B cell (primary cell): ENCODE results near the gene TMEM238. TPM values are rescaled to one million over a fixed set of nuclear protein-coding genes. Genes with fewer than 3 reads are reported as not detected.
A peak's percentile ranks its signal among the peaks of the same experiment; 100 is the strongest.

Source experiments
- ATAC-seq: fragments of 200-7000 bp; cut with Tn5 transposase; one replicate; pipeline ENCODE4 v1.10.0; 2021; ENCODE audit warnings: low read depth, mild to moderate bottlenecking, moderate number of reproducible peaks, moderate library complexity
- CTCF ChIA-PET: fragments of 350-600 bp; sonication (Branson Sonifier 250); formaldehyde crosslinking; loops from one replicate; lab custom pipeline; 2021; ENCODE audit warnings: antibody characterized with exemption, inconsistent platforms; lab: Charles Lee
- POLR2A ChIA-PET: fragments of 350-600 bp; sonication (Branson Sonifier 250); formaldehyde crosslinking; loops from one replicate; lab custom pipeline; 2021; ENCODE audit warnings: antibody characterized with exemption; lab: Charles Lee
- DNase-seq: peaks from one replicate; pipeline ENCODE4 v3.0.0; 2013
- H2AFZ ChIP-seq: 2 replicates; pipeline ENCODE4 v1.6.1; 2012; ENCODE audit warnings: mild to moderate bottlenecking, low read depth, low read length; ENCODE audit not compliant: insufficient read depth, poor library complexity, severe bottlenecking
- H3K27ac ChIP-seq, 2 donors: 1 replicate in 1 of 2; 2 replicates in 1 of 2; pipeline ENCODE4 v1.5.1; 2012 to 2013; ENCODE audit warnings: low read length in 2 of 2, mild to moderate bottlenecking in 2 of 2, moderate library complexity in 1 of 2
- H3K27me3 ChIP-seq, 4 experiments: fragments of 200-600 bp in 1 of 4; sonication (generic) in 1 of 4; replicated peaks in 1 of 4; 1 replicate in 2 of 4; 2 replicates in 2 of 4; pipeline versions ENCODE4 v1.6.1 to v1.7.0; 2013 to 2016; ENCODE audit warnings: low read length in 3 of 4, mild to moderate bottlenecking in 2 of 4, mixed read lengths in 1 of 4, moderate library complexity in 1 of 4; ENCODE audit not compliant: insufficient read depth in 4 of 4, control insufficient read depth in 3 of 4; ENCODE audit errors: control extremely low read depth in 1 of 4
- H3K36me3 ChIP-seq, 2 experiments: replicated peaks in 1 of 2; 1 replicate in 1 of 2; 2 replicates in 1 of 2; pipeline versions ENCODE4 v1.6.1 to v1.7.1; 2013; ENCODE audit warnings: low read length in 1 of 2; ENCODE audit not compliant: insufficient read depth in 2 of 2, control insufficient read depth in 1 of 2; ENCODE audit errors: control extremely low read depth in 1 of 2, extremely low read depth in 1 of 2
- H3K4me1 ChIP-seq, 2 donors: fragments of 200-600 bp in 1 of 2; sonication (generic) in 1 of 2; 1 replicate in 1 of 2; 2 replicates in 1 of 2; pipeline versions ENCODE4 v1.5.1 to v1.6.1; 2013 to 2017; ENCODE audit warnings: low read length in 2 of 2; ENCODE audit not compliant: control insufficient read depth in 2 of 2, insufficient read depth in 2 of 2
- H3K4me2 ChIP-seq: replicated peaks from 2 replicates; pipeline ENCODE3; 2012; ENCODE audit warnings: mild to moderate bottlenecking, low read depth, low read length; ENCODE audit not compliant: poor library complexity, severe bottlenecking
- H3K4me3 ChIP-seq, 5 experiments: fragments of 200-600 bp in 1 of 5; sonication (generic) in 1 of 5; 1 replicate in 3 of 5; 2 replicates in 2 of 5; pipeline versions ENCODE4 v1.5.1 to v1.7.0; 2011 to 2016; ENCODE audit warnings: low read length in 4 of 5, mild to moderate bottlenecking in 4 of 5, low read depth in 2 of 5, control low read depth in 1 of 5, moderate library complexity in 1 of 5; ENCODE audit not compliant: insufficient read depth in 1 of 5; ENCODE audit errors: control extremely low read depth in 1 of 5, extremely low read depth in 1 of 5
- H3K79me2 ChIP-seq: fragments of 200-600 bp; sonication (generic); one replicate; pipeline ENCODE4 v1.6.0; 2016; ENCODE audit warnings: low read length; ENCODE audit not compliant: control insufficient read depth, insufficient read depth
- H3K9ac ChIP-seq: fragments of 200-600 bp; sonication (generic); 2 replicates; pipeline ENCODE4 v1.6.1; 2017; ENCODE audit warnings: mild to moderate bottlenecking, low read length, moderate library complexity
- H3K9me3 ChIP-seq, 3 donors: one replicate each; pipeline versions ENCODE4 v1.6.1 to v1.7.1; 2013; ENCODE audit warnings: low read length in 2 of 3; ENCODE audit not compliant: control insufficient read depth in 2 of 3, insufficient read depth in 1 of 3; ENCODE audit errors: control extremely low read depth in 1 of 3
- H4K20me1 ChIP-seq: 2 replicates; pipeline ENCODE4 v1.6.0; 2012; ENCODE audit warnings: mild to moderate bottlenecking, low read length; ENCODE audit not compliant: insufficient read depth, control insufficient read depth, poor library complexity, severe bottlenecking
- H3K27ac Mint-ChIP-seq: one replicate; pipeline ENCODE4 v1.8.0; 2021; ENCODE audit warnings: mixed read lengths
- H3K27me3 Mint-ChIP-seq: one replicate; pipeline ENCODE4 v1.8.0; 2021; ENCODE audit warnings: mixed read lengths
- H3K4me1 Mint-ChIP-seq: one replicate; pipeline ENCODE4 v1.8.0; 2021; ENCODE audit warnings: mixed read lengths
- H3K4me3 Mint-ChIP-seq: one replicate; pipeline ENCODE4 v1.8.0; 2021; ENCODE audit warnings: mixed read lengths
- H3K9me3 Mint-ChIP-seq: one replicate; pipeline ENCODE4 v1.8.0; 2022; ENCODE audit warnings: mixed read lengths; ENCODE audit not compliant: insufficient read depth
- WGBS: methylation state at CpG from one replicate; pipeline ENCODE4 v1.1.5; 2013; ENCODE audit warnings: missing lambda C conversion rate; ENCODE audit not compliant: insufficient coverage; 5-methylcytosine and 5-hydroxymethylcytosine counted together
- intact Hi-C: fragments of 100-400 bp; cut with micrococcal nuclease; formaldehyde crosslinking; loops from one replicate; pipeline ENCODE4 v1.10.0; 2022
- polyA plus RNA-seq: library from polyadenylated mRNA; depleted of rRNA; stranded (reverse); fragments of >200 nt; gene quantifications from 2 replicates; pipeline ENCODE4 v1.2.3, GENCODE V29; 2012
- total RNA-seq, 2 donors: library from RNA; stranded (reverse); fragments of 120-200 nt in 1 of 2; gene quantifications; 1 replicate in 1 of 2; 2 replicates in 1 of 2; pipeline versions ENCODE4 v1.2.3 to v1.2.4, GENCODE V29; 2013 to 2022
- TF ChIP-seq, protein P1 (sequence below): fragments of 200-600 bp; IDR thresholded peaks from one replicate; pipeline ENCODE4 v1.8.0; 2022; ENCODE audit warnings: antibody characterized with exemption, mild to moderate bottlenecking

Gene TMEM238
- total and polyA plus RNA-seq, 2 donors (not counting 1 experiment from before 2014, with no cell fraction given) = 0.76 to 4.7 TPM

DNA sequence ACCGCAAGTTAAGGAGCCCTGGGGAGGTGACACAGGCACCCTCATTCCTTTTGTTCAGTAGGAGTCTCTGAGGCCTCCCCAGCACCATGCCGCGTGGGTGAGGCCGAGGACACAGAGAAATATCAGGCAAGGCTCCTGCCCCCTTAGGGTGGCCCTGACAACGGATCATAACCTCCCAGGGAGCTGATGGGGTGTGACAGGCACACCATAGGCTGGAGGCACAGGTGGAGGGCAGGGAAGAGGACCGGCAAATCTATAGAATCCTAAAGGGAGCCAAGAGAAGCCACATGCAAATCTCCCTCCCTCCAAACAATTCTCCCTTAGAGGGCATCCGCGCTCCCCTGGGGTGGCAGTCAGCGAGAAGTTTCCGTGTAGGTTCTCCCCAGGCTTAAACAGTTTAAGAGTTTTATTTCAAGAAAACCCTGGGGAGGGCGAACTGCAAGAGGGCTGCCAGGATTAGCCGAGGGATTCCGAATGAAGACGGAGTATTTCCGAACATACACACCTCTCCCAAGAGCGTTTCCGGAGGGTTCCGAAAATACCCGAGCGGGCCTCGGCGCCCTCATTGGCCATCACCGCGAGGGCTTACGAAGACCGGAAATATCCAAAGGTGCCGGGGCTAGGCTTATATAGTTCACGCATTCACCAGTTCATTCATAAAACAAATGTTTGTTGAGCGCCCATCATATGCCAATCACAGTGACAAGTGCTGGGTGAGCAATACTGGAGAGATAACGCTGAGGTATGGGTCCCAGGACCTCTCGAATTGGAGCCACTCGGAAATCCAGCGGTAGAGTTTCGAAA is 1.0 kb upstream of the TMEM238 start:
- peak overlapping the region; percentile 74 for H3K4me2 ChIP-seq
- Mint-ChIP-seq H3K27me3 (no peaks in the 10 kb centered on the region), H3K4me1 (peaks cover 62% of the 10 kb centered on the region), H3K4me3 (peak overlapping the region; percentile 100), H3K9me3 (no peaks in the 10 kb centered on the region), H3K27ac (peak overlapping the region; percentile 100)
- DNase-seq (peak; percentile 95), ATAC-seq (peak; percentile 73)
- intact Hi-C loops = loop anchor here (1.0 kb wide), 5 partner anchors 23 to 268 kb away; partner anchors contain the start of genes KMT5C, PPP1R12C and PPP6R1
- H3K27me3 ChIP-seq = no peaks in the 10 kb centered on the region
- POLR2A ChIA-PET = interaction anchor here (1.1 to 2.6 kb wide), 6 partner anchors 15 to 211 kb away, joined by 3 to 12 read pairs (median 7); partner anchors contain the start of genes KMT5C, PPP6R1 and UBE2S
- peaks cover 40 to 57% of the 10 kb centered on the region in 2 donors for H3K4me1 ChIP-seq
- peak overlapping the region; percentile 96 for H3K9ac ChIP-seq
- WGBS = 5% methylated on average over 31 of the region's 34 CpGs
- CTCF ChIA-PET = interaction anchor here (0.6 to 3.1 kb wide), 14 partner anchors 12 to 296 kb away, joined by 3 to 39 read pairs (median 5); partner anchors contain the start of gene CCDC106
- H3K36me3 ChIP-seq = peaks cover 3 to 34% of the 10 kb centered on the region in 2 experiments
- peak overlapping the region; percentile 88 for H2AFZ ChIP-seq
- H3K79me2 ChIP-seq = peaks cover 46% of the 10 kb centered on the region
- H3K4me3 ChIP-seq = peak overlapping the region; percentile 85 to 99 (median 97)
- TF ChIP-seq, protein P1, sequence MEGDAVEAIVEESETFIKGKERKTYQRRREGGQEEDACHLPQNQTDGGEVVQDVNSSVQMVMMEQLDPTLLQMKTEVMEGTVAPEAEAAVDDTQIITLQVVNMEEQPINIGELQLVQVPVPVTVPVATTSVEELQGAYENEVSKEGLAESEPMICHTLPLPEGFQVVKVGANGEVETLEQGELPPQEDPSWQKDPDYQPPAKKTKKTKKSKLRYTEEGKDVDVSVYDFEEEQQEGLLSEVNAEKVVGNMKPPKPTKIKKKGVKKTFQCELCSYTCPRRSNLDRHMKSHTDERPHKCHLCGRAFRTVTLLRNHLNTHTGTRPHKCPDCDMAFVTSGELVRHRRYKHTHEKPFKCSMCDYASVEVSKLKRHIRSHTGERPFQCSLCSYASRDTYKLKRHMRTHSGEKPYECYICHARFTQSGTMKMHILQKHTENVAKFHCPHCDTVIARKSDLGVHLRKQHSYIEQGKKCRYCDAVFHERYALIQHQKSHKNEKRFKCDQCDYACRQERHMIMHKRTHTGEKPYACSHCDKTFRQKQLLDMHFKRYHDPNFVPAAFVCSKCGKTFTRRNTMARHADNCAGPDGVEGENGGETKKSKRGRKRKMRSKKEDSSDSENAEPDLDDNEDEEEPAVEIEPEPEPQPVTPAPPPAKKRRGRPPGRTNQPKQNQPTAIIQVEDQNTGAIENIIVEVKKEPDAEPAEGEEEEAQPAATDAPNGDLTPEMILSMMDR = no peak
- peaks cover 48% of the 10 kb centered on the region for H4K20me1 ChIP-seq
- H3K27ac ChIP-seq = peak overlapping the region; percentile 96
- no peaks in the 10 kb centered on the region for H3K9me3 ChIP-seq
